IMR-90 (cell line): ENCODE data around the gene DNASE1.

Source experiments
- POLR2A ChIP-seq: IDR thresholded peaks from 2 replicates; pipeline ENCODE4 v1.6.1; 2012; ENCODE audit warnings: mild to moderate bottlenecking, low read depth, low read length
- TF ChIP-seq, protein P1 (sequence below): conservative IDR thresholded peaks from 2 replicates; pipeline ENCODE4 v1.5.1; 2012; ENCODE audit warnings: mild to moderate bottlenecking, low read depth, low read length, improper control_type of control experiment

DNA sequence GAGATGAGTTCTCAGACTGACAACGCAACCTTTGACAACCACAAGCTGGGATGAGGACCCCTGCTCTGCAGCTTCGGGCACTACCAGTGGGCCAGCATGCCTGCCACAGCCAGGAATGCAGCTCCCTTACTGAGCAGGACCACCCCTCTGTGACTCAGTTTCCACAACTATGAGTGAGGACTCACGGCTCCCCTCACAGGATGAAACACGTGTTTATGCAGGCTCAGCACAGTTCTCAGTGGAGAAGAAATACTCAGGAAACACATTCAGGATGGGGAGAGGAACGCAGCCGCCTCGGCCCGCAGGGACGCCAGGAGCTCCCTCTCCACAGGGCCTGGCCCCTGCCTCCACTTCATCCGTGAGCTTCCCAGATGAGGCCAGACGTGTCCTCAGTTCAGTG lies 14.1 kb downstream of the DNASE1 start:
- TF ChIP-seq, protein P1, sequence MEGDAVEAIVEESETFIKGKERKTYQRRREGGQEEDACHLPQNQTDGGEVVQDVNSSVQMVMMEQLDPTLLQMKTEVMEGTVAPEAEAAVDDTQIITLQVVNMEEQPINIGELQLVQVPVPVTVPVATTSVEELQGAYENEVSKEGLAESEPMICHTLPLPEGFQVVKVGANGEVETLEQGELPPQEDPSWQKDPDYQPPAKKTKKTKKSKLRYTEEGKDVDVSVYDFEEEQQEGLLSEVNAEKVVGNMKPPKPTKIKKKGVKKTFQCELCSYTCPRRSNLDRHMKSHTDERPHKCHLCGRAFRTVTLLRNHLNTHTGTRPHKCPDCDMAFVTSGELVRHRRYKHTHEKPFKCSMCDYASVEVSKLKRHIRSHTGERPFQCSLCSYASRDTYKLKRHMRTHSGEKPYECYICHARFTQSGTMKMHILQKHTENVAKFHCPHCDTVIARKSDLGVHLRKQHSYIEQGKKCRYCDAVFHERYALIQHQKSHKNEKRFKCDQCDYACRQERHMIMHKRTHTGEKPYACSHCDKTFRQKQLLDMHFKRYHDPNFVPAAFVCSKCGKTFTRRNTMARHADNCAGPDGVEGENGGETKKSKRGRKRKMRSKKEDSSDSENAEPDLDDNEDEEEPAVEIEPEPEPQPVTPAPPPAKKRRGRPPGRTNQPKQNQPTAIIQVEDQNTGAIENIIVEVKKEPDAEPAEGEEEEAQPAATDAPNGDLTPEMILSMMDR, result no peak
- TF ChIP-seq POLR2A, result no peak
